GM21528 (cell line): ENCODE results near the gene PRTN3.
"Not testable (repeated sequence)": the region's sequence is repeated elsewhere in the genome, so short reads cannot be mapped to it uniquely, and the experiment has no call there.

Experiments used
- ATAC-seq: cut with Tn5 transposase; IDR thresholded peaks from one replicate; pipeline ENCODE4 v1.9.1; 2021; ENCODE audit warnings: mild to moderate bottlenecking, moderate library complexity; ENCODE audit not compliant: unreplicated experiment, low FRiP score

The PRTN3 gene

GRCh38 chr19:843180-843835 is 2.5 kb downstream of the PRTN3 start:
- ATAC-seq: no peak

- no peak for ATAC-seq
Measured at GRCh38 chr19:843836-844545, 3.2 kb downstream of the PRTN3 start.

- no peak for ATAC-seq
Measured at GRCh38 chr19:844546-844971, 3.8 kb downstream of the PRTN3 start.

- no peak for ATAC-seq
Measured at GRCh38 chr19:845707-846521, 5.1 kb downstream of the PRTN3 start.

GRCh38 chr19:848386-848921 is 7.7 kb downstream of the PRTN3 start:
- no peak for ATAC-seq

GRCh38 chr19:849195-849594 is 8.4 kb downstream of the PRTN3 start:
- not testable (repeated sequence) for ATAC-seq

- ATAC-seq: no peak
Measured at GRCh38 chr19:850221-850978, 9.6 kb downstream of the PRTN3 start.

GRCh38 chr19:850979-851335 is 10.2 kb downstream of the PRTN3 start:
- no peak for ATAC-seq

GRCh38 chr19:852136-853013 is 11.6 kb downstream of the PRTN3 start, which contains the start of gene ELANE:
TSS of gene ELANE (plus strand) at chr19:852303. CDS start at chr19:852329, 26 bp downstream.
- ATAC-seq: no peak

DNA sequence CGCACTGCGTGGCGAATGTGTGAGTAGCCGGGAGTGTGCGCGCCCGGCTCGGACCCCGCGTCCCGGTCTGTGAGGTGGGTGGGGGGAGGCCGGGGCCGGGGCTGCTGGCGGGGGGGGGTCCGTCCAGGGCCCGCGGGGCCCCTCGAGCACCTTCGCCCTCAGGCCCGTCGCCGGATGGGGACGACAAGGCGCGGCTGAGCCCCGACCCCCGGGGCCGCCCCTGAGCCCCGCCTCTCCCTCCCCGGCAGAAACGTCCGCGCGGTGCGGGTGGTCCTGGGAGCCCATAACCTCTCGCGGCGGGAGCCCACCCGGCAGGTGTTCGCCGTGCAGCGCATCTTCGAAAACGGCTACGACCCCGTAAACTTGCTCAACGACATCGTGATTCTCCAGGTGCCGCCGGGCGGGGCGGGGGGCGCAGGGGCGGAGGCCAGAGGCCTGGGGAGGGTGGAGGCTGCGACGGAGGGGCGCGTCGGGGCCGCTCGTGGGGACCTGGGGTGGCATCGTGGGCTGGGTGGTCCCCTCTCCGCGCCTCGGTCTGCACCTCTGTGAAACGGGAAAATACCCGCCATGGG is 12.3 kb downstream of the PRTN3 start:
- ATAC-seq: no peak

DNA sequence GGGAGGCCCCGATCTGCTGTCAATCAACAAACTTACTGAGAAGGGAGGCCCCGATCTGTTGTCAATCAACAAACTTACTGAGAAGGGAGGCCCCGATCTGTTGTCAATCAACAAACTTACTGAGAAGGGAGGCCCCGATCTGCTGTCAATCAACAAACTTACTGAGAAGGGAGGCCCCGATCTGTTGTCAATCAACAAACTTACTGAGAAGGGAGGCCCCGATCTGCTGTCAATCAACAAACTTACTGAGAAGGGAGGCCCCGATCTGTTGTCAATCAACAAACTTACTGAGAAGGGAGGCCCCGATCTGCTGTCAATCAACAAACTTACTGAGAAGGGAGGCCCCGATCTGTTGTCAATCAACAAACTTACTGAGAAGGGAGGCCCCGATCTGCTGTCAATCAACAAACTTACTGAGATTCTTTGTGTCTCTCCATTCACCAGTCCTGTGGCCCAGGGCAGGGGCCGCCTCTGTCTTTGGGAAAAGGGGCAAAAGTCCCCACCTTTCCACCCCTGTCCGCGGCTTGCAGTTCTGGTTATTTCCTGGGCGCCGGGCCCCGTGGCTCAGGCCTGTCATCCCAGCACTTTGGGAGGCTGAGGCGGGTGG is 12.9 kb downstream of the PRTN3 start:
- ATAC-seq: not testable (repeated sequence)

DNA sequence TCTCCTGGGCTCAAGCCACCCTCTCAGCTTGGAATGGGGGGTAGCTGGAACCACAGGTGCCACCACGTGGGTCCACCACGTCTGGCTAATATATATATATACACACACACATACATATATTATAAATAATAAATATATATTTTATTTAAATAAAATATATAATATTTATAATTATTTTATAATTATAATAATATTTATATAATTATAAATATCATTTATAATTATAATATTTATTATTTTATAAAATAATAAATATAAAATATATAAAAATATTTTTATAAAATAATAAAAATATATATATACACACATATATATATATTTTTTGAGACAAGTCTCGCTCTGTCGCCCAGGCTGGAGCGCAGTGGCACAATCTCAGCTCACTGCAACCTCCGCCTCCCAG is 13.8 kb downstream of the PRTN3 start:
- no peak for ATAC-seq

GRCh38 chr19:855142-855541 is 14.3 kb downstream of the PRTN3 start:
- no peak for ATAC-seq

- no peak for ATAC-seq
Measured at GRCh38 chr19:855566-856120, 14.8 kb downstream of the PRTN3 start.

- ATAC-seq: no peak
Measured at GRCh38 chr19:858284-858683, 17.5 kb downstream of the PRTN3 start.

GRCh38 chr19:858868-859843 is 18.4 kb downstream of the PRTN3 start, which contains the start of gene CFD:
TSS of gene CFD (plus strand) at chr19:859664. CDS start at chr19:859690, 26 bp downstream.
- ATAC-seq: no peak

DNA sequence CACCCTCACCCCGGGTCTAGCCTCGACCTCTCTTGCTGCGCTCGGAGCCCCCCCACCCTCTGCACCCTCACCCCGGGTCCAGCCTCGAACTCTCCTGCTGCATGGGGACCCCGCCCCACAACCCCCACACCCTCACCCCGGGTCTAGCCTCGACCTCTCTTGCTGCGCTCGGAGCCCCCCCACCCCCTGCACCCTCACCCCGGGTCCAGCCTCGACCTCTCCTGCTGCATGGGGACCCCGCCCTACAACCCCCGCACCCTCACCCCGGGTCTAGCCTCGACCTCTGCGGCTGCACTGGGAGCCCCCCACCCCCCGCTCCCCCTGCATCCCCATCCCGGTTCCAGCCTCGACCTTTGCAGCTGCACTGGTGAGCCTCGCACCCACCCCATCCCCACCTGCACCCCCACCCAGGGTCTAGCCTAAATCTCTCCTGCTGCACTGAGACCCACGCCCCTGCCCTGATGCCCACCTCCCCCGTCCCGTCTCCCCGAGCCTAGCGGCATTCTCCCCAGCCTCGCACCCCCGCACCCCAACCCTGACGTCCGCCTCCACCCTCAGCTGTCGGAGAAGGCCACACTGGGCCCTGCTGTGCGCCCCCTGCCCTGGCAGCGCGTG is 20.4 kb downstream of the PRTN3 start:
- no peak for ATAC-seq
